ENCODE data around the gene S100A5. TPM values are rescaled to one million over a fixed set of nuclear protein-coding genes. Genes with fewer than 3 reads are reported as not detected.
"Not testable (repeated sequence)": the region's sequence is repeated elsewhere in the genome, so short reads cannot be mapped to it uniquely, and the experiment has no call there.

The S100A5 gene
- total RNA-seq, 1 donor from 2014 or later = 0.39 TPM

DNA sequence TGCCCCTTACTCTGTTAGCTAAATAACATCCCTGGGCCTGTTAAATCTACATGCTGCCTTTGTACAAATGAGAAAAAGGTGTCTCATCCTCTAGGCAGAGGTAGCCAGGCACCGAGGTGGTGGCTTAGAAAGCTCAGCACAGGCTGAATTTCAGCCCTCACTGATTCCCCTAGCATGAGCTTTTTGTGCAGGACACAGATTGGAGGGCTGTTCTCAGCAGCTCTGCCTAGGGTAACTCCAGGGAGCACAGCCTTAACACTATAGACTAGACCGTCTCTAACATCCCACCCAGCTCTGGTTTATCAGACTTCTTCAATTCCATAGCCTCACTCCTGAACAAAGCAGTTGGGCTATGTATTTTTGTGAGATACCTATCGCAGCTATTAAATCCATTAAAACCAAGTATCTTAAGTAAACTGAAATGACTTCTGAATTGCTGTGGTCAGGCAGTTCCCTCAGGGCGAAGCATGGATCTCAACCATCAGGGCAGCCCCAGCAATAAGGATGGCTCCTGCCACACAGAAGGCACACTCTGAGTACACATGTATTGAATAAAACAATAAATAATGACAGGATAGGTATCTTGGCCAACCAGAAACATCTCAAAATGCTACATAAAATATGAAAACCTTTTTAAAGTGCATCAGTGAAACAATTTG is 19.8 kb downstream of the S100A5 start:
- Mint-ChIP-seq H3K27ac (ENCODE audit: unreplicated experiment) (no peak overlapping the region), H3K4me1 (ENCODE audit: low read depth, unreplicated experiment) (peaks cover 8% of the 10 kb centered on the region), H3K9me3 (ENCODE audit: unreplicated experiment) (no peaks in the 10 kb centered on the region), H3K4me3 (ENCODE audit: unreplicated experiment) (no peak overlapping the region), H3K36me3 (ENCODE audit: low read depth, unreplicated experiment) (no peaks in the 10 kb centered on the region), H3K27me3 (ENCODE audit: low read depth, unreplicated experiment) (peaks cover 3% of the 10 kb centered on the region)
- FAIRE-seq = no peak
- DNase-seq (ENCODE audit: low read depth) = no peak
- H3K79me2 ChIP-seq (ENCODE audit: insufficient read depth, low read length) = no peaks in the 10 kb centered on the region
- no peak overlapping the region for H3K9ac ChIP-seq (ENCODE audit: low read length)
- H3K4me1 ChIP-seq (ENCODE audit: insufficient read depth, low read length) = no peaks in the 10 kb centered on the region
- H3K4me2 ChIP-seq (ENCODE audit: low read length) = no peak overlapping the region
- H3K27me3 ChIP-seq (ENCODE audit: insufficient read depth, low read length) = no peaks in the 10 kb centered on the region
- no peak overlapping the region for H2AFZ ChIP-seq (ENCODE audit: low read depth, low read length)
- no peak overlapping the region for H3K27ac ChIP-seq (ENCODE audit: low read depth, low read length)
- no peaks in the 10 kb centered on the region for H3K9me3 ChIP-seq (ENCODE audit: insufficient read depth, low read depth, low read length)
- no peak overlapping the region for H3K4me3 ChIP-seq (ENCODE audit: insufficient read depth, low read depth, low read length)
- TF ChIP-seq CTCF (IDR thresholded peaks at IDR 0.05; ENCODE audit: insufficient read depth, low read depth, low read length) (no peak), EZH2 (IDR thresholded peaks at IDR 0.05; ENCODE audit: insufficient read depth, low read length) (no peak)
- no peaks in the 10 kb centered on the region for H4K20me1 ChIP-seq (ENCODE audit: insufficient read depth, low read length)
- H3K36me3 ChIP-seq (ENCODE audit: insufficient read depth, low read length) = no peaks in the 10 kb centered on the region

DNA sequence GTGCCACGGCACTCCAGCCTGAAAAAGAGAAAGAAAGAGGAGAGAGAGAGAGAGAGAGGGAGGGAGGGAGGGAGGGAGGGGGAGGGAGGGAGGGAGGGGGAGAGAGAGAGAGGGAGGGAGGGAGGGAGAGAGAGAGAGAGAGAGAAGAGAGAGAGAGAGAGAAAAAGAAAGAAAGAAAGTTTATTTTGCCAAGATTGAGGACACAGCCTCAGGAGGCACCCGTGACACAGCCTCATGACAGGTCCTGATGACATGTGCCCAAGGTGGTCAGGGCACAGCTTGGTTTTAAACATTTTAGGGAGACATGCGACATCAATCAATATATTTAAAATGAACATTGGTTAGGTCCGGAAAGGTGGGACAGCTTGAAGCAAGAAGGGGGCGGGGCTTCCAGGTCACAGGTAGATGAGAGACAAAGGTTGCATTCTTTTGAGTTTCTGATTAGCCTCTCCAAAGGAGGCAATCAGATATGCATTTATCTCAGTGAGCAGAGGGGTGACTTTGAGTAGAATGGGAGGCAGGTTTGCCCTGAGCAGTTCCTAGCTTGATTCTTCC is 20.5 kb downstream of the S100A5 start:
- not testable (repeated sequence) for H3K4me3 Mint-ChIP-seq (ENCODE audit: unreplicated experiment); H3K27ac ChIP-seq (ENCODE audit: low read depth, low read length); H2AFZ ChIP-seq (ENCODE audit: low read depth, low read length); H3K4me3 ChIP-seq (ENCODE audit: insufficient read depth, low read depth, low read length); H3K4me2 ChIP-seq (ENCODE audit: low read length); H3K27me3 Mint-ChIP-seq (ENCODE audit: low read depth, unreplicated experiment); H3K4me1 Mint-ChIP-seq (ENCODE audit: low read depth, unreplicated experiment); H3K36me3 ChIP-seq (ENCODE audit: insufficient read depth, low read length); FAIRE-seq; H3K27me3 ChIP-seq (ENCODE audit: insufficient read depth, low read length); H3K9me3 ChIP-seq (ENCODE audit: insufficient read depth, low read depth, low read length); DNase-seq (ENCODE audit: low read depth); H3K36me3 Mint-ChIP-seq (ENCODE audit: low read depth, unreplicated experiment); H3K27ac Mint-ChIP-seq (ENCODE audit: unreplicated experiment); H3K4me1 ChIP-seq (ENCODE audit: insufficient read depth, low read length); H3K9ac ChIP-seq (ENCODE audit: low read length); H3K79me2 ChIP-seq (ENCODE audit: insufficient read depth, low read length); H3K9me3 Mint-ChIP-seq (ENCODE audit: unreplicated experiment); H4K20me1 ChIP-seq (ENCODE audit: insufficient read depth, low read length)

- Mint-ChIP-seq H3K27me3 (ENCODE audit: low read depth, unreplicated experiment) (peaks cover 3% of the 10 kb centered on the region), H3K4me3 (ENCODE audit: unreplicated experiment) (no peak overlapping the region), H3K36me3 (ENCODE audit: low read depth, unreplicated experiment) (no peaks in the 10 kb centered on the region), H3K27ac (ENCODE audit: unreplicated experiment) (no peak overlapping the region), H3K9me3 (ENCODE audit: unreplicated experiment) (no peaks in the 10 kb centered on the region), H3K4me1 (ENCODE audit: low read depth, unreplicated experiment) (peaks cover 5% of the 10 kb centered on the region)
- no peak for TF ChIP-seq EZH2 (IDR thresholded peaks at IDR 0.05; ENCODE audit: insufficient read depth, low read length)
- no peak for TF ChIP-seq CTCF (IDR thresholded peaks at IDR 0.05; ENCODE audit: insufficient read depth, low read depth, low read length)
- H2AFZ ChIP-seq (ENCODE audit: low read depth, low read length) = no peak overlapping the region
- no peaks in the 10 kb centered on the region for H4K20me1 ChIP-seq (ENCODE audit: insufficient read depth, low read length)
- FAIRE-seq = no peak
- no peaks in the 10 kb centered on the region for H3K27me3 ChIP-seq (ENCODE audit: insufficient read depth, low read length)
- no peaks in the 10 kb centered on the region for H3K36me3 ChIP-seq (ENCODE audit: insufficient read depth, low read length)
- no peak overlapping the region for H3K27ac ChIP-seq (ENCODE audit: low read depth, low read length)
- H3K9ac ChIP-seq (ENCODE audit: low read length) = no peak overlapping the region
- H3K79me2 ChIP-seq (ENCODE audit: insufficient read depth, low read length) = no peaks in the 10 kb centered on the region
- no peak overlapping the region for H3K4me3 ChIP-seq (ENCODE audit: insufficient read depth, low read depth, low read length)
- H3K4me1 ChIP-seq (ENCODE audit: insufficient read depth, low read length) = no peaks in the 10 kb centered on the region
- no peak overlapping the region for H3K4me2 ChIP-seq (ENCODE audit: low read length)
- H3K9me3 ChIP-seq (ENCODE audit: insufficient read depth, low read depth, low read length) = no peaks in the 10 kb centered on the region
- no peak for DNase-seq (ENCODE audit: low read depth)
Measured at GRCh38 chr1:153519242-153519641, 21.5 kb downstream of the S100A5 start.
